HG03469 (cell line): ENCODE measurements around the gene PPP2R5C.
A peak's percentile ranks its signal among the peaks of the same experiment; 100 is the strongest.
"Not testable (repeated sequence)": the region's sequence is repeated elsewhere in the genome, so short reads cannot be mapped to it uniquely, and the experiment has no call there.

ENCODE experiments used
- ATAC-seq: cut with Tn5 transposase; IDR thresholded peaks from one replicate; pipeline ENCODE4 v1.9.1; 2021; ENCODE audit warnings: mild to moderate bottlenecking, moderate library complexity, moderate number of reproducible peaks; ENCODE audit not compliant: unreplicated experiment

The PPP2R5C gene

GRCh38 chr14:101780390-101780789 lies 18.9 kb downstream of the PPP2R5C start:
- ATAC-seq: no peak

- ATAC-seq: no peak
Measured at GRCh38 chr14:101780887-101781239, 19.4 kb downstream of the PPP2R5C start.

- no peak for ATAC-seq
Measured at GRCh38 chr14:101781240-101782061, 19.9 kb downstream of the PPP2R5C start.

- ATAC-seq: no peak
Measured at GRCh38 chr14:101783260-101784016, 21.9 kb downstream of the PPP2R5C start.

GRCh38 chr14:101784631-101785030 lies 23.1 kb downstream of the PPP2R5C start:
- no peak for ATAC-seq

GRCh38 chr14:101788016-101788635 lies 26.6 kb downstream of the PPP2R5C start:
- ATAC-seq: no peak

- no peak for ATAC-seq
Measured at GRCh38 chr14:101789222-101789621, 27.7 kb downstream of the PPP2R5C start.

- ATAC-seq: no peak
Measured at GRCh38 chr14:101790232-101790631, 28.7 kb downstream of the PPP2R5C start.

GRCh38 chr14:101791919-101792572 lies 30.5 kb downstream of the PPP2R5C start:
- no peak for ATAC-seq

GRCh38 chr14:101796016-101796415 lies 34.5 kb downstream of the PPP2R5C start:
- ATAC-seq: no peak

- no peak for ATAC-seq
Measured at GRCh38 chr14:101796479-101796878, 35.0 kb downstream of the PPP2R5C start.

GRCh38 chr14:101797856-101798255 lies 36.3 kb downstream of the PPP2R5C start:
- ATAC-seq: no peak

GRCh38 chr14:101804373-101804772 lies 42.9 kb downstream of the PPP2R5C start:
- not testable (repeated sequence) for ATAC-seq

GRCh38 chr14:101806252-101806651 lies 44.7 kb downstream of the PPP2R5C start:
- not testable (repeated sequence) for ATAC-seq

- no peak for ATAC-seq
Measured at GRCh38 chr14:101808020-101808641, 46.6 kb downstream of the PPP2R5C start.

GRCh38 chr14:101808894-101809670 lies 47.6 kb downstream of the PPP2R5C start:
- no peak for ATAC-seq

- peak; percentile 67 for ATAC-seq
Measured at GRCh38 chr14:101809671-101810514, 48.4 kb downstream of the PPP2R5C start.

- no peak for ATAC-seq
Measured at GRCh38 chr14:101810897-101811621, 49.5 kb downstream of the PPP2R5C start.
